Anterior cingulate cortex (tissue), 58 donors: ENCODE measurements around the gene RPL7A.
"Not testable (repeated sequence)": the region's sequence is repeated elsewhere in the genome, so short reads cannot be mapped to it uniquely, and the experiment has no call there.

Experiments
- DNase-seq, 58 donors: peaks; one replicate each; lab custom pipeline; 2025; lab: John Stamatoyannopoulos, UW

Gene RPL7A

DNA sequence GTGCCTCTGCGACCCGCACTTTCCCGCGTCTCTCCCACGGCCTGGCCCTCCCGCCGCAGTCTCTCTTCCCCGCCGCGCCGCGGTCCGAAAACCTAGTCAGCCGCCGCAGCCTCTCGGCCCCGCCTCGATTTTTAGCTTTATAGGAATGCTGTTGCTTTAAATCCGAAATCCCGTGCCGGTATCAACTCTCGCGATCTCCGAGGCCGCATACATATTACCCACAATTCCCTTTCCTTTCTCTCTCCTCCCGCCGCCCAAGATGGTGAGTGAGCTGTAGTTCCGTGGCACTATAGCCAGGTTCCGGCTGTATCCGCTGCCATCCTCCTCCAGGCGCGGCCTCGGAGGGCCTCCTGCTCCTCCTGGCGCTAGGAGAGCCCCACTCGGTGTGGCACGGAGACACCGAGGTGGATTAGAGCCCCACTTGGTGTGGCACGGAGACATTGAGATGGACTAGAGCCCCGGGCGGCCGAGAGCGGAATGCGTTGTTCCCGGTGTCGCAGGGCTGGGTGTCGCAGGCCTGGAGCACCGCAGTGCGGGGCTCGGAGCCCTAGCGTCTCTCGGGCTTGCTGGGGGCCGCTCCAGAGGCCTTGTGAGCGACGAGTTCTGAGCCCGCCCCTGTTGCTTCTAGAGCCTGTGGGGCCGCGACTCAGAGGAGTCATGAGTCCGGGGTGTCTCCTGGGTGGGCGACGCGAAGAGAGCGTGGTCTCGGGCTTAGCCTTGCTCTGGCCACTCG is at the start of gene RPL7A, which contains the start of gene MED22:
RPL7A (plus strand) TSS at position 234 of the 733 bp plus-strand sequence; CDS start at position 260, 26 bp downstream.
MED22 (minus strand) TSS at position 147 of the 733 bp plus-strand sequence. CDS start 1,469 bp downstream, outside the sequence.
- peak; percentile 32 to 93 (median 84) for DNase-seq

DNA sequence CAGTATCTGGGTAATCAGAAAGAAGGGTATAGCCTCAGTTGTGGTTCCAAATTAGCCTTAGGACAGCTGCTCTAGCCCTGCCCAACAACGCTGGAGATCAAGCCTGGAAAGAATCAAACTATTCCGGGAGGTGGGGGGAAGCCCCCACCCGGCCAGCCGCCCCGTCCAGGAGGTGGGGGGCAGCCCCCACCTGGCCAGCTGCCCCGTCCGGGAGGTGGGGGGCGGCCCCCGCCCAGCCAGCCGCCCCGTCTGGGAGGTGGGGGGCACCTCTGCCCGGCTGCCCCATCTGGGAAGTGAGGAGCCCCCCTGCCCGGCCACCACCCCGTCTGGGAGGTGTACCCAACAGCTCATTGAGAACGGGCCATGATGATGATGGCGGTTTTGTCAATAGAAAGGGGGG is 48.0 kb upstream of the RPL7A start:
- DNase-seq = not testable (repeated sequence)

DNA sequence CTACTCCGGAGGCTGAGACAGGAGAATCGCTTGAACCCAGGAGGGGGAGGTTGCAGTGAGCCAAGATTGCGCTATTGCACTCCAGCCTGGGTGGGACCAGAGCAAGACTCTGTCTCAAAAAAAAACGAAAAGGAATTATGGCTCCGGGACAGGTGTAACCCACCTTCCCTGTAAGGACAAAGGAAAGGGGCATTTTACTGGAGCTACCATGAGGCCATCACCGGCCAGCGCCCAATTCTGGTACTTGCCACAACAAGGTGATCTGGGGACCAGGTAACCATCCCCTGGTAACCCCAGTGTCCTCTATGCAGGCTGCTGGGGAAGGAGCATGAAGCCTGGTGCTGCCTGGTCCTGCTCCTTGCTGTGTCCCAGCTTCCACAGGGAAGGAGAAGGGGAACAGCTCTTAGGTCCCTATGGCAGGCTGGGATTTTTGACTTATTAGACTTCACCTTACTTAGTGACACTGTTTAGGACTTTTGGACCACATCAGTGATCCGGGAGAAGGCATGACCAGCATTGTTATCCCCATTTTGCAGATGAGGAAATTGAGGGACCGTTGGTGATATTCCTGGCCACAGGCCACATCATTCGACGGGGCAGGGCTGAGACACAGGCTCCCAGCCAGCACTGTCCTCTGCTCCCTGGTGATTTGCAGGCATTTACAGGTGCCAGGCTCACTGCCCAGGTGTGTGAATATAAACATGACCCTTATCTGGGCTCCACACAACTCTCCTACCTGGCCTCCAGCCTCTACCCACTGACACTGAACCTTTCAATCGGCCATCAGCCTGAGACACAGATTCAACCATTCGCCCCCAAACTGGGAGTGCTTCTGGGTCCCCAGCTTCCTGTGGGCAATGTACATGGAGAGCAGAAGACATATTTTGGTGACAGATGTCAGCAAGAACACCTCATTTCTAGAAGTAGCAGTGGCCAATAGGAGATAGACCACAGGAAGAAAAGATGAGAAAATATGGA is 46.5 kb upstream of the RPL7A start:
- DNase-seq = no peak

DNA sequence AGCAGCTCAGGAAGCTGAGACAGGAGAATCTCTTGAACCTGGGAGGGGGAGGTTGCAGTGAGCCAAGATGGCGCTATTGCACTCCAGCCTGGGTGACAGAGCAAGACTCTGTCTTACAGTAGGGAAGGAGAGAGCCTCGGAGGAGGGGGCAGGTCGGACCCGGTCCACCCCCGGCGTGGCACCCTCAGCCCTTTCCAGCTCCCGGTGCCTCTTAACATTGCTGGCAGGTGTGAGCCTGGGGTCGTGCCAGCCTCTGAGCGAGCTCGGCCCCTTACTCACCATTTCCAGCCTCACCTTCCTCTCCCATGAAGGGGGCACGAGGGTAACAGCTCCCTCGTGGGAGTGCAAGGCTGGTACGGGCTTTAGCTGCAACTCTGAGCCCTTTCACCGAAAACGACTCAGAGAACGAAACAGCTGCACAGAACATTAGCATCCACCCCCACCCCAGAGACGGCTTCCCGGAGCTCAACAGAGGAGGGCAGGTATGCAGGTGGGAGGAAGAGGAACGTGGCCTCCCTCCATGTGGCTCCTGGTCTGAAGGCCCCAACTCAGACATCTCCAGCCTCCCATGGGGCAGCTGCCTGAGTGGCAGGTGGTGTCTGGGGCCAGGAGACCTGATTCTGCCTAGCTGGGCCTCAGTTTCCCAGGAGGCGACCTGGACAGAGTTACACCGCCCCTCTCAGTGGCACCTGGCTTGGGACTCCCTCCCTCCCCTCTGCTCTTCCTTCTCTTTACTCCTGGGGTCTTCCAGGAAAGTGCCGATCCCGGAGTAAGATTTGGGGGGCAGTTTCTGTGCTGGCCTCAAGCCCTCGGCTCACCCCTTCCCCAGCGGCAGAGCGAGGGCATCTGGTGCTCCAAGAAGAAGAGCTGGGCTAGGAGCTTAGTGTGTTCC is 44.5 kb upstream of the RPL7A start:
- no peak for DNase-seq

DNA sequence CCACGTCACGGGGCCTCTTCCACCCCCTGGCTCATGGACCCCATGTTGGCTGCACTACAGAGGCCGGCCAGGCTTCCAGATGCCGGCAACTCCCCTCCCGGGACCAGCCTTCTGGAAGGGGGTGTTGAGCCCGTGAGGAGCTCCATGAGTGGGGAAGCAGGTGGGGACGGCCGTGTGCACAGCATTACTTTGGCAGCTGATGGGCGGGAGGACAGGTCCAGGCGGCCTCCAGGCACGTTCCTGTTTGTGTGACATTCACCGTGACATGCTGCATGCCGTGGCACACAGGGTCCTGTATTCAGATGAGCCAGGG is 43.9 kb upstream of the RPL7A start:
- DNase-seq = no peak

DNA sequence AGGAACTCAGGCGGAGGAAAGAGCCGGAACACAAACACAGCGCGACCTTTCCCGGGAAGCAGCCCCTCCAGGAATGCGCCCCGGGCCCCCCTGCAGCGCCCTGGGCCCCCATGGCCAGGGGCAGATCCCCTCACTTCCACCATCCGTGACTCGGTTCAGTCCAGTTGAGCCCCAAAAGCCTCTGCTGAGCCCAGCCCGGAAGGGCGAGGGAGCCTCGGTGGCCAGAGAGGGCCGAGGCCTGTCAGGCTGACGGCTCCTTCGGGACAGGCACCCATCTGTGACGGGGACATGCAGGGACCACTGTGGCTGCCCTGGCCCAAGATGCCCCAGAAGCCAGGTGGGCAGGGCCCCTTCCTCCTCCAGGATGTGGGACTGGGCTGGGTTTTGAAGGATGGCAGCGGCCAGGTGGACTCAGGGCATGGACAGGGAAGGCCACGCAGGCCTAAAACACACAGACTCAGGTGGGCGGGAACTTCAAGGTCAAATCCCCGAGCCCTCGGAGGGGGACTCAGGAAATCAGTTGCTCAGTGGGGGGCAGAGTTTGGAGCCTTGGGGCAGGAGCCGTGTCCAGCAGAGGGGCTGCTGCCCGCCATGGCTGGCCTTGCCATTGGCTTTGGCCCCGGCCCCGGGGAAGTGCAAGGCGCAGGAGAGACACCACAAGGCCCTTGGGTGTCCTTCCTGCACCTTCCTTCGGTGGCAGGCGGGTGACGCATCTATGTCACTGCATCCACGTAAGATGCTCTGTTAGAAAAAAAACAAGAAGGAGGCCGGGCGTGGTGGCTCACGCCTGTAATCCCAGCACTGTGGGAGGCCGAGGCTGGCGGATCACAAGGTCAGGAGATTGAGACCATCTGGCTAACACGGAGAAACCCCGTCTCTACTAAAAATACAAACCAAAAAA is 43.3 kb upstream of the RPL7A start:
- no peak for DNase-seq

DNA sequence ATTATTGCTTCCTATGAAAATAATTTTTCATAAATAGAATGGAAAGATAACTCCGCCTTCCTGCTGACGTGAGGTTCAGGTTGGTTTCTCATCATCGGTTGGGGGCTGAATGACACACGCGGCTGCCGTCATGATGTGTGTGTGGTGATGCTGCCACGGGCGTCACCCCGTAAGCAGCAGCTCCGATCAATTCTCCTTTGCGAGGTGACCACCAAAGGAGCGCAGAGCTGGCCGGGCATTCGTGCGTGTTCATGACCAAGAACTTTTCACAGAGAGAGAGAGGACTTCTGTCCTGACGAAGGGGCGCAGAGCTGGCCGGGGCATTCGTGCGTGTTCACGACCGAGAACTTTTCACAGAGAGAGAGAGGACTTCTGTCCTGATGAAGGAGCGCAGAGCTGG is 42.3 kb upstream of the RPL7A start:
- DNase-seq = no peak

DNA sequence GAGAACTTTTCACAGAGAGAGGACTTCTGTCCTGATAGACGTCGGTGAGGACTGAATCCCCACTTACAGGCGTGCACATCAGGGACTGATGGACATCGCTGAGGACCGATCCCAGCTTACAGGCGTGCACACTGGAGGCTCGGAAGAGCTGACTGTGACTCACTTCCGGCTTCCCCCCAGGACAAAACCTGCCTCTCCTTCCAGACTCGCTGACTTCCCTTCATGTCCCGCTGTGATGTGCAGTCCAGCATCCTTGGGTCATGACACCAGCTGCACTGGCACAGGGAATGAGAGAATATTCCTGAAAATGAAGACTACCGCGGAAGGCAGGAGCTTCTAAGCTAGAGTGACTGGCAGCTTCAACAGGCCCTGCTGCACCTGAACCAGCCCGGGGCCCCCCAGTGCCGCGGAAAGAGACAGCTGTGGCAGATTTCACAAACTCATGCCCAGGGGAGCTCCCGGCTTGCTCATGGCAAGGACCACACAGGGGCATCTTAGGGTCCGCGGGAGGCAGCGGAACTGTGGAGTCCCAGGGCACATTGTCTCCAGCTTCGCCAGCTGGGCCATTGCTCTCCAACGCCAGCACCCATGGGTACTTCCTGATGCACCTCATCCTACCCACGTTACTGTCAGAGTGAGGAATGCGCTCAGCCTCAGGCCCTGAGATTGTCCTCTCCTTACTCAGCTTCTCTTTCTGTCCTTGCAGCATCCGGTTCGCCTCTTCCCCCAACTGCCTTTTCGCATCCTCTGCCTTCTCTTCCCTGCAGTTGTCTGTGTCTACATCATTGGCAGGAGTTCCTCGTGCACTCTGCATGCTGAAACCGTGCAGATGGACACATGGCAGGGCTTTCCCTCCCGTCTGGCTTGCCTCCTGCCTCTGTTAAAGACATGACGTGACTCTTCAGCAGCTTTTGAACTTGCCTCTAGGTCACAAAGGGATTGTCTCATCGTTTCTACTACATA is 41.5 kb upstream of the RPL7A start:
- peak in 3 of 58 donors; percentile 11 to 19 (median 13) for DNase-seq

DNA sequence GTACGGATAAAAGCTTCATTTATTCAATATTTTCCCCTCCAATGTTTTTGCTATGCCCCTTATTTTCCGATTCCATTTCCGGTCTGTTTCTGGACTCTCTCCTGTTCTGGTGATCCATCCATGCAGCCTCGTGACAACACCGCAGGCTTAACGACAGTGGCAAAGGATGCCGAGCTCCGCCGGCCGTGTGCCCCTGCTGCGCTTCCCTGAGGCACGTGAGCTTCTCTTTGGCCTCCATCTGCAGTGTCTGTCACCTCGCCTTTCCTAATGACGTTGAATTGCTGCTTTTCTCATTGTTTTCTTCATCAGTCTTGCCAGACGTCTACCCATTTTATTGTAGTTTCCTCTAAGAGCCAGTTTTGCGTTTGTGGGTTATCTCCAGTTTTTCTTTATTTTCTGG is 40.7 kb upstream of the RPL7A start:
- no peak for DNase-seq

DNA sequence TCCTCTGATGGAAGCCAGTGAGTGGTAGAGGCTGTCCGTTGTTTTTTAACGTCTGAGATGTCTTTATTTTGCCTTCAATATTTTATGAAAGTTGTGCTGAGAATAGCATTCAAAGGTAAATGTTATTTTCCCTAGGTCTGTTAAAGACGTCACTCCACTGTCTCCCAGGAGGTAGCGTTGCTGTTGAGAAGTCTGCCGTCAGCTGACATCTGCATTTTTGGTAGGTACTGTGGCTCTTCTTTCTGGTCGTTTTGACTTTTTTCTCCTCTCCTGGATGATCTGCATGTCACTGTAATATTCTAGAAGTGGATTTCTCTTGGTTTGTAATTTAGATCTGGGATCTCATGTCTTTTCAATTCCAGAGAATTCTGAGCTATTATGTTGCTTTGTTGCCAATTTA is 38.4 kb upstream of the RPL7A start:
- no peak for DNase-seq

DNA sequence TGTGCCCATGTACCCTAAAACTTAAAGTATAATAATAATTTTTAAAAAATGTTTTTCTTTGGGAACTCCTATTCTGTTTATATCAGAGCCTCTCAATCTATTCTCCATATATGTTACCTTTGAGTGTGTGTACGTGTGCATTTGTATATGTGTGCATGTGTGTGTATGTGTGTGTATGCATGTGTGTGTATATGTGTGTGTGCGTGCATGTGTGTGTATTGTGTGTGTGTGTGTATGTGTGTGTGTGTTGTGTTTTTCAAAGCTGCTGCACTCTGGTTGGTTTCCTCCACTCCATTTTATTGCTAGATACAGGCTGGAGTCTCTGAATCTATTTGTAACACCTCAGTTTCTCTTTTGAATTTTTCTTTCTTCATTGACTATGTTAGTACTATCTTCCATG is 32.0 kb upstream of the RPL7A start:
- DNase-seq = no peak

DNA sequence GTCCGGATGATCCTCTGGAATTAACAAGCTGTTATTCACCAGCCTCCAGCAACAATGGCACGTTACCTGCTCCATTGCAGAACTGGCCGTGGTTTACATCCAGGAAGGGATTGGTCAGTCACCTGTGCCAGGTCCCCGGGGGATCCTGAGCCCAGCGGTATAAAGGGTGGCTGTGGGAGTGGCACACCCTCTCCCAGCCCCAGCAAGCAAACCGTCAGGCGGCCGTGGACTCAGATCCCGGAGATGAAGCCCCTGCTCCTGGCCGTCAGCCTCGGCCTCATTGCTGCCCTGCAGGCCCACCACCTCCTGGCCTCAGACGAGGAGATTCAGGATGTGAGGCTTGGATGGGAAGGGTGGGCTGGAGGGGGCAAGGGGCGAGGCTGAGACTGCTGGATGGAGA is 30.5 kb upstream of the RPL7A start:
- not testable (repeated sequence) for DNase-seq

DNA sequence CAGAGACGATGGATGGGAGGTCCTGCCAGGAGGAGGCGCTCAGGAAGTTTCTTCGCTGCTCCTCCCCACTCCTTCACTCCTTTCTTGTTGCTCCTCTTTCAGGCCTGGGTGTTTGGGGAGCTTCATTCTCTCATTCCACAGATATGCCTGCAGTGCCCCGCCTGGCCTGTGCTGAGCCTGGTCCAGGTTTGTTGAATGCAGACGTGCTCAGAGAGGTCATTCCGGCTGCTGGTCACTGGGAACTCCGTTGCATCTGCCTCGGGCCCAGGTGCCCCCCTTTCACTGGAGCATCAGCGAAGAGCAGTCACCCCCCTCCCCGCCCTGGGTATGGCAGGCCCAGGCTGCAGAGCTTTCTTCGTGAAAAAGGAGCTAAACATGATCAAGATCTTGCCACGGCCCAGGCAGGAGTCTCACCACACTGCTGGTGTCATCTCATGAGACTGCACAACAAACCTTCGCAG is 27.6 kb upstream of the RPL7A start:
- no peak for DNase-seq

DNA sequence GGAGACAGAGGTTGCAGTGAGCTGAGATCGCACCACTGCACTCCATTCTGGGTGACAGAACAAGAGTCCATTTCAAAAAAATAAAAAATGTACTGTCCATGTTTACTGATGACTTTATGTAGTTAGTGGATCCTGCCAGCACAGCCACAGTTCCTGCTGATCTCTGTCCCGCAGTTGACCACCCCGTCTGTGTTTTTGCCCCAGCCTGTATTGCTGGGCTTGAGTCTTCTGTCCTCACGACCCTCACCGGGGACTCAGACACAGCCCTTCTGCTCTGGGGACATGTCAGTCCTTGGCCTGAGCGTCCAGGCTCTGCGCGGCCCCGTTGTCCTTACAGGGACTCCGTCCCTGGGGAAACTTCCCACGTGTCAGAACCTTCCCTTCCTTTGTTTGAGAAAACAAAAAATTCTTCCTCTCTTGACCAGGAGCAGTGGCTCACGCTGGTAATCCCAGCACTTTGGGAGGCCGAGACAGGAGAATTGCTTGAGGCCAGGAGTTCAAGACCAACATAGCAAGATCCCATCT is 26.5 kb upstream of the RPL7A start:
- no peak for DNase-seq

DNA sequence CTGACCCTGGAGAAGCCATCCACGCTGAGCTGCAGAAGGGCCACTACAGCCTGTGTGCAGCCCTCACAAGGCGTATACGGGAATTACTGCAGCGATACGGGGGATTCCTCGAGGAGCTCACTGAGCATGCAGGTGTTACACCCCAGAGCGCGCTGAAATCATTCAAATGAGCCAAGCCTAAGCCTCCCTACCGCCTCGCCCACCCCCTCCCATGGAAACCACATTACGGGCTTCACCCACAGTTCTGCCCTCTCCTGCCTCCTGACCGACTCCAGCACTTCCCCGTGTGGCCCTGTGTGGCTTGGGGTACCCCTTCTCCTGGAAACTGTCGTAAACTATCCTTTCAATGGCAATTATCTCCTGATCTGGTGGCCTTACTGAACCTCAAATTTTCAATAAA is 25.3 kb upstream of the RPL7A start:
- no peak for DNase-seq

DNA sequence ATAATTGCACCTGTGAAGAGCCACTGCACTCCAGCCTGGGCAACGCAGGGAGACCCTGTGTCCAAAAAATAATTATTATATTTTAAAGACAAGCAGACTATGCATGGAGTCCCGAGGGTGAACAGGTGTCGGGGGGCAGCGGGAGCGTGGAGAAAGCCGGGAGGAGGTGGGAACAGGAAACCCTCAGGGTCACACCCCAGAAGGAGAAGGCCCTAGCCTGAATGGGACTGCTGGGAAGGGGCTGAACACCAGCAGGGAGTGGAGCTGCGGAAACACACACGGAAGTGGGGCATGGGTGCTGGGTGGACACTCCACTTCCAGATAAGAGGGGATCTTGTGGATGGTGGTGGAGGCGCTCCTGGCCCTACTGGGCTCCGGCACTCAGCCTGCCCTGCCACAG is 24.8 kb upstream of the RPL7A start:
- DNase-seq = no peak

DNA sequence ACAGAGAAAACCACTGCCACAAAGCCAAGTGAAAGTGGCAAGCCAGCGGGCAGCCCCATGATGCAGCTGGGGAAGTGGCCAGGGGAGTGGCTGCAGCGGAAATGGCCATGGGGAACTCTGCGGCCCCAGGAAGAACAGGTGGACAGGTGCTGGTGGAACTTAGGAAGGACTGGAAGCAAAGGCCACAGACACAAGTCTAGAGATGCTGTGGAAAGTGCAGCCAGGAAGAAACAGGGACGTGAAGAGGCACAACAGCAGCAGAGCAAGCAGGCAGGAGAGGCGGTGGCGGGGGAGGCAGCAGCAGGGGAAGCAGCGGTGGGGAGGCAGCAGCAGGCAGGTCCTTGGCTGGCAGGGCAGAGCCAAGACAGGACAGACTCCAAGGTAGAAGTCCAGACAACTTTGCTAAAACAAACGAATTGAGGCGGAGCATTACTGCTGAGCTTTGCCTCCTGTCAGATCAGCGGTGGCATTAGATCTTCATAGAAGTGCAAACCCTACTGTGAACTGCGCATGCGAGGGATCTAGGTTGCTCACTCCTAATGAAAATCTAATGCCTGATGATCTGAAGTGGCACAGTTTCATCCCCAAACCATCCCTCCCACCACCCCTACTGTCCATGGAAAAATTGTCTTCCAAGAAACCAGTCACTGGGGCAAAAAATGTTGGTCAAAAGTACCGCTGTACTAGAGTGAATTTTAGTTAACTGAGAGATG is 23.9 kb upstream of the RPL7A start:
- no peak for DNase-seq
